Panc1 (cell line): Measurements from ENCODE around the gene IL32. TPM values are rescaled to one million over a fixed set of nuclear protein-coding genes. Genes with fewer than 3 reads are reported as not detected.

ENCODE experiments used
- ATAC-seq: fragments of 200-7000 bp; cut with Tn5 transposase; 2 replicates; pipeline ENCODE4 v1.9.1; 2020; ENCODE audit warnings: mild to moderate bottlenecking, moderate library complexity
- BruUV-seq: library from RNA; stranded (reverse); fragments of 400-500 nt; replicated peaks from 2 replicates; lab custom pipeline; 2021; lab: Mats Ljungman, UMichigan
- CTCF ChIA-PET: fragments of 300-600 bp; sonication (Branson Sonifier 250); formaldehyde crosslinking; loops from one replicate; lab custom pipeline; 2022; ENCODE audit warnings: antibody characterized with exemption; lab: Charles Lee
- POLR2A ChIA-PET: fragments of 300-600 bp; sonication (Branson Sonifier 250); formaldehyde crosslinking; loops from one replicate; lab custom pipeline; 2022; ENCODE audit warnings: antibody characterized with exemption; lab: Charles Lee
- DNase-seq: peaks from one replicate; pipeline ENCODE4 v3.0.0-alpha.2; 2010; ENCODE audit warnings: low read depth, low spot score
- H3K27ac ChIP-seq: 2 replicates; pipeline ENCODE4 v1.5.1; 2011; ENCODE audit warnings: mild to moderate bottlenecking, low read length, inconsistent platforms
- H3K27me3 ChIP-seq: fragments of 200-500 bp; sonication (Bioruptor generic); 2 replicates; pipeline ENCODE4 v1.6.0; 2014; ENCODE audit warnings: low read length, inconsistent platforms; ENCODE audit not compliant: control insufficient read depth, insufficient read depth
- H3K36me3 ChIP-seq: fragments of 200-500 bp; sonication (Bioruptor generic); 2 replicates; pipeline ENCODE4 v1.5.1; 2014; ENCODE audit warnings: inconsistent platforms, mild to moderate bottlenecking, low read length, moderate library complexity; ENCODE audit not compliant: control insufficient read depth, insufficient read depth
- H3K4me1 ChIP-seq: 2 replicates; pipeline ENCODE4 v1.5.1; 2011; ENCODE audit warnings: inconsistent platforms, mild to moderate bottlenecking, low read length, moderate library complexity; ENCODE audit not compliant: control insufficient read depth, insufficient read depth
- H3K4me3 ChIP-seq, 2 experiments: 2 replicates each; pipeline ENCODE4 v1.5.1; 2011 to 2012; ENCODE audit warnings: low read depth in 2 of 2, low read length in 2 of 2, mild to moderate bottlenecking in 2 of 2, inconsistent platforms in 1 of 2, moderate library complexity in 1 of 2
- H3K9me3 ChIP-seq: fragments of 200-500 bp; sonication (Bioruptor generic); 2 replicates; pipeline ENCODE4 v1.5.1; 2014; ENCODE audit warnings: low read depth, mild to moderate bottlenecking, inconsistent platforms, low read length, moderate library complexity; ENCODE audit not compliant: control insufficient read depth, insufficient read depth
- CTCF ChIP-seq: fragments of 450-650 bp; IDR thresholded peaks from 2 replicates; pipeline ENCODE4 v1.5.1; 2017; ENCODE audit warnings: mild to moderate bottlenecking
- POLR2AphosphoS5 ChIP-seq: IDR thresholded peaks from 2 replicates; pipeline ENCODE4 v1.6.1; 2012; ENCODE audit warnings: mild to moderate bottlenecking, low read depth, low read length, moderate library complexity
- REST ChIP-seq, 2 experiments: IDR thresholded peaks; 2 replicates each; pipeline ENCODE4 v1.6.1; 2011 to 2012; ENCODE audit warnings: low read depth in 2 of 2, control low read depth in 1 of 2, low read length in 1 of 2, mild to moderate bottlenecking in 1 of 2, moderate library complexity in 1 of 2; ENCODE audit not compliant: insufficient read depth in 1 of 2
- SIN3A ChIP-seq: IDR thresholded peaks from 2 replicates; pipeline ENCODE4 v1.6.1; 2012; ENCODE audit warnings: low read depth, mild to moderate bottlenecking, low read length, moderate library complexity, borderline replicate concordance; ENCODE audit not compliant: insufficient read depth
- TCF7L2 ChIP-seq: IDR thresholded peaks from 2 replicates; pipeline ENCODE4 v1.6.1; 2011; ENCODE audit warnings: mild to moderate bottlenecking, low read depth, low read length, inconsistent platforms
- in situ Hi-C: cut with HindIII; loops from 2 replicates; pipeline ENCODE4 v1.10.0; 2016; ENCODE audit warnings: low sequenced_read_pairs, low pct_unique_long_range_greater_than_20kb
- intact Hi-C: fragments of 100-400 bp; cut with micrococcal nuclease; formaldehyde crosslinking; loops from one replicate; pipeline ENCODE4 v1.10.0; 2022; ENCODE audit not compliant: unreplicated experiment
- total RNA-seq: library from RNA; stranded (reverse); gene quantifications from one replicate; pipeline ENCODE4 v1.2.1, GENCODE V29; 2021; ENCODE audit not compliant: unreplicated experiment

IL32 gene
- total RNA-seq, 1 experiment from 2014 or later = 17.1 TPM

GRCh38 chr16:3106205-3106928 is 40.9 kb downstream of the IL32 start:
- ChIA-PET CTCF (no interaction called here), POLR2A (interaction anchor here (0.5 to 0.6 kb wide), 3 partner anchors 63 to 984 kb away, joined by 5 to 11 read pairs (median 7); no protein-coding TSS in a partner anchor)
- Histone ChIP-seq H3K27me3 (no peaks in the 10 kb centered on the region), H3K27ac (peak overlapping the region; percentile 87), H3K36me3 (0 out of 2 replicates have a peak, but pooled peaks cover 2% of the 10 kb centered on the region), H3K9me3 (no peaks in the 10 kb centered on the region), H3K4me3 (peak overlapping the region; percentile 60 to 76), H3K4me1 (peaks cover 7% of the 10 kb centered on the region; the same call in 1 of the 2 replicates)
- no peak for DNase-seq
- intact Hi-C loops (no loop called here), in situ Hi-C loops (no loop called here)
- ATAC-seq = peak; percentile 97
- TF ChIP-seq CTCF (no peak), TCF7L2 (no peak), SIN3A (0 out of 2 replicates have a peak, but pooled peaks have one; percentile 94), POLR2AphosphoS5 (peak; percentile 87), REST (IDR thresholded peaks at IDR 0.05; ENCODE audit: insufficient read depth in 1 of 2, low read depth in 2 of 2, low read length in 1 of 2) (0 out of 4 replicates have a peak, but pooled peaks of 1 of the 2 experiments have one; percentile 37)
- no TSS peak for BruUV-seq

- BruUV-seq = no TSS peak
- Histone ChIP-seq H3K27ac (peak within 1 kb of the TSS; percentile 88), H3K4me1 (peaks cover 16% of the 10 kb centered on the region), H3K9me3 (no peaks in the 10 kb centered on the region), H3K27me3 (no peaks in the 10 kb centered on the region), H3K4me3 (peak within 1 kb of the TSS; percentile 89 to 94), H3K36me3 (peaks cover 3% of the 10 kb centered on the region; the same call in 1 of the 2 replicates)
- TF ChIP-seq TCF7L2 = no peak
- peak; percentile 73; the same call in 1 of the 2 replicates for TF ChIP-seq POLR2AphosphoS5
- no peak for TF ChIP-seq CTCF
- 0 out of 4 replicates have a peak, but pooled peaks of 1 of the 2 experiments have one; percentile 48 for TF ChIP-seq REST (IDR thresholded peaks at IDR 0.05; ENCODE audit: insufficient read depth in 1 of 2, low read depth in 2 of 2, low read length in 1 of 2)
- CTCF ChIA-PET = interaction anchor here (1.1 kb wide), 1 partner anchor 17 kb away, joined by 3 read pairs; no protein-coding TSS in a partner anchor
- POLR2A ChIA-PET = no interaction called here
- DNase-seq = no peak
- intact Hi-C loops = no loop called here
- ATAC-seq = peak; percentile 93
- in situ Hi-C loops = no loop called here
Observed at GRCh38 chr16:3112058-3112880, 46.8 kb downstream of the IL32 start, which contains the start of gene ZNF205. Gene ZNF205 (plus strand): TSS chr16:3112586. CDS start chr16:3113431, 845 bp downstream.
